ENCODE results near the gene COL24A1.
"Not testable (repeated sequence)": the region's sequence is repeated elsewhere in the genome, so short reads cannot be mapped to it uniquely, and the experiment has no call there.

Gene COL24A1

GRCh38 chr1:85900921-85901320 is 255.7 kb downstream of the COL24A1 start:
- in situ Hi-C loops (cut with MboI; ENCODE audit: low sequenced_read_pairs) = no loop called here

GRCh38 chr1:85898861-85899260 is 257.7 kb downstream of the COL24A1 start:
- in situ Hi-C loops (cut with MboI; ENCODE audit: low sequenced_read_pairs) = no loop called here

GRCh38 chr1:85894651-85895050 is 261.9 kb downstream of the COL24A1 start:
- in situ Hi-C loops (cut with MboI; ENCODE audit: low sequenced_read_pairs) = no loop called here

- in situ Hi-C loops (cut with MboI; ENCODE audit: low sequenced_read_pairs) = no loop called here
Observed at GRCh38 chr1:85892366-85892765, 264.2 kb downstream of the COL24A1 start.

GRCh38 chr1:85889870-85890269 is 266.7 kb downstream of the COL24A1 start:
- in situ Hi-C loops (cut with MboI; ENCODE audit: low sequenced_read_pairs) = no loop called here

GRCh38 chr1:85888921-85889320 is 267.7 kb downstream of the COL24A1 start:
- in situ Hi-C loops (cut with MboI; ENCODE audit: low sequenced_read_pairs) = no loop called here

- in situ Hi-C loops (cut with MboI; ENCODE audit: low sequenced_read_pairs) = no loop called here
Observed at GRCh38 chr1:85884372-85885035, 272.1 kb downstream of the COL24A1 start.

GRCh38 chr1:85867189-85867588 is 289.4 kb downstream of the COL24A1 start:
- in situ Hi-C loops (cut with MboI; ENCODE audit: low sequenced_read_pairs) = no loop called here

GRCh38 chr1:85865213-85865612 is 291.4 kb downstream of the COL24A1 start:
- in situ Hi-C loops (cut with MboI; ENCODE audit: low sequenced_read_pairs) = no loop called here

- in situ Hi-C loops (cut with MboI; ENCODE audit: low sequenced_read_pairs) = no loop called here
Observed at GRCh38 chr1:85864727-85865126, 291.8 kb downstream of the COL24A1 start.

- in situ Hi-C loops (cut with MboI; ENCODE audit: low sequenced_read_pairs) = not testable (repeated sequence)
Observed at GRCh38 chr1:85863639-85864038, 292.9 kb downstream of the COL24A1 start.

GRCh38 chr1:85862456-85862855 is 294.1 kb downstream of the COL24A1 start:
- in situ Hi-C loops (cut with MboI; ENCODE audit: low sequenced_read_pairs) = no loop called here

- in situ Hi-C loops (cut with MboI; ENCODE audit: low sequenced_read_pairs) = no loop called here
Observed at GRCh38 chr1:85857991-85858390, 298.6 kb downstream of the COL24A1 start.

GRCh38 chr1:85850238-85850637 is 306.3 kb downstream of the COL24A1 start:
- in situ Hi-C loops (cut with MboI; ENCODE audit: low sequenced_read_pairs) = no loop called here

GRCh38 chr1:85849660-85850059 is 306.9 kb downstream of the COL24A1 start:
- in situ Hi-C loops (cut with MboI; ENCODE audit: low sequenced_read_pairs) = no loop called here

GRCh38 chr1:85847356-85847755 is 309.2 kb downstream of the COL24A1 start:
- in situ Hi-C loops (cut with MboI; ENCODE audit: low sequenced_read_pairs) = no loop called here

- in situ Hi-C loops (cut with MboI; ENCODE audit: low sequenced_read_pairs) = no loop called here
Observed at GRCh38 chr1:85846706-85847105, 309.9 kb downstream of the COL24A1 start.

- in situ Hi-C loops (cut with MboI; ENCODE audit: low sequenced_read_pairs) = no loop called here
Observed at GRCh38 chr1:85839459-85839858, 317.1 kb downstream of the COL24A1 start.

GRCh38 chr1:85838238-85838637 is 318.3 kb downstream of the COL24A1 start:
- in situ Hi-C loops (cut with MboI; ENCODE audit: low sequenced_read_pairs) = no loop called here

- in situ Hi-C loops (cut with MboI; ENCODE audit: low sequenced_read_pairs) = no loop called here
Observed at GRCh38 chr1:85836736-85837135, 319.8 kb downstream of the COL24A1 start.

GRCh38 chr1:85833165-85833564 is 323.4 kb downstream of the COL24A1 start:
- in situ Hi-C loops (cut with MboI; ENCODE audit: low sequenced_read_pairs) = not testable (repeated sequence)

- in situ Hi-C loops (cut with MboI; ENCODE audit: low sequenced_read_pairs) = no loop called here
Observed at GRCh38 chr1:85830837-85831236, 325.7 kb downstream of the COL24A1 start.

Measured in hTERT RPE-1 (cell line).